ENCODE measurements around the gene PLCD3.

GRCh38 chr17:45117848-45118646 lies 14.3 kb downstream of the PLCD3 start:
- TF ChIP-seq CTCF (IDR thresholded peaks at IDR 0.05; ENCODE audit: low read depth, low read length): no peak
- no peak for TF ChIP-seq MAX (IDR thresholded peaks at IDR 0.05; ENCODE audit: low read depth, low read length)
- TF ChIP-seq POLR2A (IDR thresholded peaks at IDR 0.05; ENCODE audit: extremely low read depth, insufficient read length): no peak
